B cell (primary cell): Measurements from ENCODE around the gene CAMK1D.

ENCODE experiments used
- EZH2 ChIP-seq: IDR thresholded peaks from 2 replicates; pipeline ENCODE4 v1.6.1; 2012; ENCODE audit warnings: borderline replicate concordance, low read depth, mild to moderate bottlenecking, moderate library complexity, low read length; ENCODE audit not compliant: insufficient read depth, poor library complexity, severe bottlenecking
- TF ChIP-seq, protein P1 (sequence below): fragments of 200-600 bp; IDR thresholded peaks from one replicate; pipeline ENCODE4 v1.8.0; 2022; ENCODE audit warnings: antibody characterized with exemption, mild to moderate bottlenecking

DNA sequence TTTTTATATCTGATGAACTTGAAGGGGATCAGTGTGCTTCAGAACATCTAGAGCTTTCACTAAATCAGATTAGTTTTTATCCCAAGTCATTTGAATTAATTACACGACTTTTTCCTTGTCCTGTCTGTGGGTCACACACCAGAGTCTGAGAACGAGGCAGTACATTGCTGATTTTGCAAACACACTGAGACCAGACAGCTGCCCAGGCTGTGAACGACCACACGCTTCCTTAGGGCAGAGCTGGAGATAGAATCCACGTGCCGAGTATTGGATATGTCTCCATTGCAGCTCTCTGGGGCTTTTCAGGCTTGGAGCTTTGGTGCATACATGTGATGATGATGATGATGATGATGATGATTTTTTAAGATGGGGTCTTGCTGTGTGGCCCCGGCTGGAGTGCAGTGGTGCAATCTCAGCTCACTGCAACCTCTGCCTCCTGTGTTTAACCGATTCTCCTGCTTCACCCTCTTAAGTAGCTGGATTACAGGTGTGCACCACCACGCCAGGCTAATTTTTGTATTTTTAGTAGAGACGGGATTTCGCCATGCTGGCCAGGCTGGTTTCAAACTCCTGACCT, 81.1 kb downstream of the CAMK1D start:
- TF ChIP-seq, protein P1, sequence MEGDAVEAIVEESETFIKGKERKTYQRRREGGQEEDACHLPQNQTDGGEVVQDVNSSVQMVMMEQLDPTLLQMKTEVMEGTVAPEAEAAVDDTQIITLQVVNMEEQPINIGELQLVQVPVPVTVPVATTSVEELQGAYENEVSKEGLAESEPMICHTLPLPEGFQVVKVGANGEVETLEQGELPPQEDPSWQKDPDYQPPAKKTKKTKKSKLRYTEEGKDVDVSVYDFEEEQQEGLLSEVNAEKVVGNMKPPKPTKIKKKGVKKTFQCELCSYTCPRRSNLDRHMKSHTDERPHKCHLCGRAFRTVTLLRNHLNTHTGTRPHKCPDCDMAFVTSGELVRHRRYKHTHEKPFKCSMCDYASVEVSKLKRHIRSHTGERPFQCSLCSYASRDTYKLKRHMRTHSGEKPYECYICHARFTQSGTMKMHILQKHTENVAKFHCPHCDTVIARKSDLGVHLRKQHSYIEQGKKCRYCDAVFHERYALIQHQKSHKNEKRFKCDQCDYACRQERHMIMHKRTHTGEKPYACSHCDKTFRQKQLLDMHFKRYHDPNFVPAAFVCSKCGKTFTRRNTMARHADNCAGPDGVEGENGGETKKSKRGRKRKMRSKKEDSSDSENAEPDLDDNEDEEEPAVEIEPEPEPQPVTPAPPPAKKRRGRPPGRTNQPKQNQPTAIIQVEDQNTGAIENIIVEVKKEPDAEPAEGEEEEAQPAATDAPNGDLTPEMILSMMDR = no peak
- no peak for TF ChIP-seq EZH2
